Hematopoietic multipotent progenitor cell (in vitro differentiated cells): Measurements from ENCODE around the gene SMIM35. TPM values are rescaled to one million over a fixed set of nuclear protein-coding genes. Genes with fewer than 3 reads are reported as not detected.
A peak's percentile ranks its signal among the peaks of the same experiment; 100 is the strongest.

Experiments used
- DNase-seq, 3 donors: peaks; one replicate each; pipeline ENCODE4 v3.0.0-alpha.2; 2011 to 2015; ENCODE audit warnings: low read depth in 2 of 3, low spot score in 2 of 3
- total RNA-seq: library from RNA; depleted of rRNA; stranded (reverse); fragments of >200 nt; gene quantifications from one replicate; pipeline ENCODE4 v1.2.3, GENCODE V29; 2012

SMIM35 gene
- total RNA-seq = under 0.01 TPM

DNA sequence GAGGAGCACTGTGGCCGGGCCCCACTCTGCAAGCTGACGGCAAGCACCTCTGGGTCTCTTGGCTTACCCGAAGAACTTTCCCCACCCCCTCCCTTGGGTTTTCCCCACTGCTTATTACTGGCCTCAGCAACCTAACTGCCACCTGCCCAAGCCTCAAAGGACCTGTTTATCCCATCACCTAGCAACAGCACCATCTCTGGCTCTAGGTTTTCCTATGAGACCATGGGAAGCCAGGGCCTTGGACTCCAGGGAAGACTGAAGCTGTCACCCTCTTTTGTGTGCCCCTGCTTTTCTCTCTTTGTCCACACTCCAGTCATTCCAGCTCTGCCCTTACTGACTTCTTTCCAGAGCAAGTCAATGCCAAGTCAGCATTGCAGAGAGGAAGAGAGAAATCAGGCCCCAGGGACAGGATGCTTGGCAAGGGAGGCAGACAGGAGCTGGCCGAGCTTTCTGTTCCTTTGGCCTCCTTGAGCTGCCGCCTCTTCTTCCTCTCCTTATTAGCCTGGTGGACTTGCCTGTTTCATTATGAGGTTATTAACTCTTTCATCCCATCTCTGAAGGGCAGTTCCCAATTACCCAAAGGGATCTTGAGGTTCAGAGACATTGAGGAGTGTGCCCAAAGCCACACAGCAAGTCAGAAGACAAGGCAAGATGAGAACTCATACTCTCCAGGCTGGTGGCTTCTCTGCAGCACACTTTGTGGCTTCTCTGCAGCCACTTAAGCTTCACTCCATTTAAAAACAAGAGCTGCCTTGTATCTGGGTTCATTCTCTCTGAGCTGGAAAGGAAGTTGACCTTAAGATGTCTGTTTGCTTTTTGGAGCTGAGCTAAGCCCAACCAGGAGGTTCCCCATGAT is at the start of gene SMIM35:
TSS of gene SMIM35 (minus strand) at position 51 of the 856 bp plus-strand sequence. CDS start 206 bp downstream, outside the sequence.
- DNase-seq = no peak

DNA sequence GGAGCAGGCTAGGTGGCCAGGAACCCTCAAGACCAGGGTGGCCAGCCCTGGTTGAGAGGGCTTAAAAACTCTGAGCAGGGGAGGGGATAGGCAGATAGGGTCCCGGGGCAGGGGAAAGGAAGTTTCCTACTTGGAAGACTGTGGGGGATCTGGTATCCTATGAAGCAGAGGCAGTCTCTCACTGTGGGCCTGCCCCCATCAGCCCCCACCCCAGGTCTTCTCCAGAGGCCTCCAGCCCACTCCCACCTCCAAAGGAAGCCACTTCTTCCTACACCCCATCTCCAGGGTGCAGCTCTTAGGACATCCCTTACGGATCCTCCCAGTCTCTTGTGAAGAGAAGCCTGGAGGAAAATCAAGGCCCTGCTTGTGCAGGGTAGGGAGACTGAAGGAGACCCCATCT is 49.6 kb upstream of the SMIM35 start:
- DNase-seq = no peak

DNA sequence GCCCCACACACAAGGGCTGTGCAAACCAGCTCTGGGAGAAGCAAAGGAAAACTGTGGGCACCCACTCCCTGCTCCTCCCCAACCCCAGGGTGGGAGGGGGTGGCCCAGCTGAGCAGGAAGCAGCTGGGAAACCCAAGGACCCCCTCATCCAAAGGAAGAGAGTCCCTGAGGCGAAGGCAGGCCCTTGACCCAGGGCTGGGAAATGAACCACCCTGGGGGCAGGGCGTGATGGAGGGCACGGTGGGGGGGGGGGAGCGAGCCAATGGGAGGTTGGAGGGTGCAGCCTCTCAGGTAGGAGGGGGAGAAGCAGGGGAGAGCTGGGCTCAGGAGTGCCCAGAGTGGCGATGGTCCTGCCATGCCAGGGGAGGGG is 49.0 kb upstream of the SMIM35 start:
- no peak for DNase-seq

DNA sequence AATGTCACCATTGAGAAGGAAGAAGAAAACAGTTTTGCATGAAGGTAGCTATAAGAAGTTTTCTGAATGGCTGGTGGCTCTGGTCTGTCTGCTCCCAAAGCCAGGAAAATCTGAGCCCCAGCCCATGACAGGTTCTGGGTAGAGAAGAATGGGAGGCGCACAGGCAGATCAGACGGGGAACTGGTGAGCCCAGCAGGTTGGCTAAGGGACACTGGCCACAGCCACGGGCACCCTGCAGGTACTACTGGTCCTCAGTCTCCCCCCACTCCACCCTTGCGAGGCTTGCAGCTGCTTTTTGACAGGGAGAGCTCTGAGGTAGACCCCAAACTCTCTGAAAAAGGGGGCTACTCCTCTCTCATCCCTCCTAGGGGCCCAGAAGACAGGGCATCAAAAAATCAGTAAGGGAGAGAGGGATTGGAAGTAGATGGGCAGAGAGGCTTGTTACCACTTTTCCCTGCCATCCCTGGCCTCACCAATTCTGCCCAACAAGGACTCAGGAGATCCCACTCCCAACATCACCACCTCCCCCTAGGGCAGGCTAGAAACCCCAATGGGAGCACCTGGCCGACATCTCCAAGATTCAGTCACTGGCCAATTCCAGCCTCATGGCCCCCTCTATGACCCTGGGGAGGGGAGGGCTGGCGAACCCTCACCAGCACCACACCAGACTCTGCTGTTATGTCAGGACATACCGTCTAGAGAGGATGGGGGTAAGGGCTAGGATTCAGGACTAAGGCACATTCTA is 48.5 kb upstream of the SMIM35 start:
- DNase-seq = no peak

DNA sequence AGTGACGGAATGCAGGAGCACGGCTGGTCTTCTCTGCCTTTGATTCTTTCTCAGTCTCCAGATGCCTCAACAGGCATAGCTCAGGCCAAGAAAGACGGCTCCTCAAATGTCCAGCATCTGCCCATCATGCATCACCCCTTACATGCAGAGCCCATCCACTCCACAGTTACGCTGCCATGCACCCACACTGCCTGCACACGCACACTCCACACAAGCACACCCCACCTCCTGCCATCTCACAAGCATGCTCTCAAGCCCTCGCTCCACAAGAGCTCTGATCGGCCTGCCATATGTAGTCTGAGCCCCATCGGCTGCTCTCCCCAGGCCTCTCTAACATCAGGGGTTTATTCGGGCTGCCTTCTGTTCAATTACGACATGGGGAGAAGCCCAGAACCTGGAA is 47.1 kb upstream of the SMIM35 start:
- no peak for DNase-seq

DNA sequence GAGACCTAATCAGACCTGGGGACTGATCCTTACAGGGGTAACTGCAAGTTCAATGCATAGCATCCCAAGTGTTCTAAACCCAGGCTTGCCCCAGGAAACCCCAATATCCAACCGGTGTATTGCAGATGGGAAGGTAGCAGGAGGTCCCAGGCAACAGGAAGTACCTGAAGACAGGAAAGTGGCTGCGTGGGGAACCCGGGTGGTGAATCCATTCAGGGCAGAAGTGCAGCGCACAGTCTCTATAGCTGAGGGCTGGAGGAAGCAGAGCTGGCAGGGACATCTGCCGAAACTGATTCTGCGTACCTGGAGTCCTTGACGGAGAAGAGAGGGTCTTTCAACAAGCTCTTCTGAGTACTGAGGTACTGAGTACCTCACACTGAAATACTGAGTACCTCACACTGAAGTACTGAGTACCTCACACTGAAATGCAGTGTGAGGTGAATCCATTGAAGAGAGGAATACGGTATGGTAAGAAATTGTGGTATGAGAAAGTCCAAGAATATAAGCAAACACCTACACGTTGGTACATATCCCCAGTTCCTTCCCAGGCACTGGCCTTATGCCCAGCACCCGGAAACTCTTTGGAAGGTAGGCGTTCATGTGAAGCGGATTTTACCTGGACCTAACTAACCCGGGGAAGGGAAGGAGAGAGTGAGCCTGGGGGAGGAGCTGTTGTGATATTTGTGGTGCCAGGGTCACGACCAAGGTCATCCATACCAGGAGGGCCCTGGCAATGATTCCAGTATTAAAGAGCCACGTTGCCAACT is 45.8 kb upstream of the SMIM35 start:
- no peak for DNase-seq

DNA sequence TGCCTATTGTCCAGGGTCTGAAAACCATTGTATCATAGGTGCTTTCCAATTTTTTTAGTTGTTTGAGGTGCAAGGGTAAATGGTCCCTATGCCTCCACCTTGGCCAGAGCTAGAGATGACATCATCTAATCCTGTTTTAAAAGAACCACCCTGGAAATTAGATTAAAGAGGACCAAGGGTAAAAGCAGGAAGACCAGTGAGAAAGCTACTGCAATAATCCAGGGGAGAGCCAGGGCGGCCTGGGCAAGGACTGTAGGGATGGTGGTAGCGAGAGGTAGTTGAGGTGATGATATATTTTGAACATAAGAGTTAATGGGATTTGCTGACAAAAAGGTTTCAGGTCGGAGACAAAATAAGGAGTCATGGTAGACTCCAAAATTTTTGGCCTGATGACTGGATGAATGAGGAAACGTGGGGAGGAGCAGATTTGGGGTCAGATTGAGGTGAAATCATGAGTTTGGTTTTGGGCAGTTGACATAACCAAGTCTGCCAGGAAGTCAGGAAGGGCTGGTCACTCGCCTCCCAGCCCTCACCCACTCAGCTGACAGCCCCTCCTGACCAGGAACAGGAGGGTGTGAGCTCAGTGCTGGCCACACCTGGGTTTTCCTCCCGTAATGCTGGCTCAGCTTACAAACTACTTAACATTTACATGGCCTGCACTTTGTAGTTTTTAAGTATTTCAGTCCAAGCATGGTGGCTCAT is 42.9 kb upstream of the SMIM35 start:
- DNase-seq = no peak

DNA sequence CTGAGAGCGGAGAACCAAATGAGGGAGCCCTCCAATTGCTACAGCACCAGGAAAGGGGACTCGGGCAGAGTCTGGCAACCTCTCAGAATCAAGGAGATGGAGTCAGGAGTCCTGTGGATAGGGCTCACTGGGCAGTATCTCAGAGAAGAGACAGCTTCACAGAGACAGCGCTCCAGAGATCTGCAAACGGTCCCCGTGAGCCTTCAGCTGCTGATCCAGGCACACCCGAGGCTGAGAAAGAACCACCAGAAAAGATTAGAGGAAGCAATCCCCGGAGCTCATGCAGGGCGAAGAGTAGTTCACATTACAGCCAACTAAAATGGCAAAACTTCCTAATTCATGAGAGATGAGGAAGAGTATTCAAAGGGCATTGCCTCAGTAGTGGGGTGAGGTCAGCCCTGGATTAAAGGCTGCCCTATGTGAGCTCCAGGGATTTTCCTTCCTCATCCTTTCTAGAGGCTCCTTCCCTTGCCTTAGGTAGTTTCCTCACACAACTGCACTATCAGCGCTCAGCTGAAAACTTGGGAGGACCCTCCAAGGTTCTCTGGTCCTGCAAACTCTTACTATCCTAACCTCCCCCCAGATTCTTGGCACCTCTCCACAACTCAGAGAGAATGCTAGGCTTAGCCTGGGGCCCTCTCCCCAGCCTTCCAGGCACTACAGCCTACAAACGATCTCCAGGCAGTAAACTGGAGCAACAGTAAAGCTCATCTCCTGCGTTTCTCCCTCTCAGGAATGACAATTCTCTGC is 42.1 kb upstream of the SMIM35 start:
- DNase-seq = no peak

DNA sequence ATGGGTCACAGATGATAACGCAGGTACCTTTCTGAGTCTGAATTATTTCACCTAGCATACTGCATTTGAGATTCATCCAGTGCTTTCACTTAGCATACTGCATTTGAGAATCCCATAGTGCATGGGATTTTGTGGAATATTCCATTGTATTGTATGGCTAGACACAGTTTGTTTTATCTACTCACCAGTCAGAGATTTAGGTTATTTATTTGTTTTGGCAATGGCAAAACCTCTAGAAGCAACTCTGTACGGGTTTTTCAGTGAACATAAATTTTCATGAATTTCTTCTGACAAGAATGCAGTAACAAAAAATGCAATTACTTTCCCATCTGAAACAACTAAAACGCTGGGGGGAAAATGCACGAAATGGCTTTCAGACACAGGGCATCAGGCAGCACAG is 41.5 kb upstream of the SMIM35 start:
- no peak for DNase-seq

DNA sequence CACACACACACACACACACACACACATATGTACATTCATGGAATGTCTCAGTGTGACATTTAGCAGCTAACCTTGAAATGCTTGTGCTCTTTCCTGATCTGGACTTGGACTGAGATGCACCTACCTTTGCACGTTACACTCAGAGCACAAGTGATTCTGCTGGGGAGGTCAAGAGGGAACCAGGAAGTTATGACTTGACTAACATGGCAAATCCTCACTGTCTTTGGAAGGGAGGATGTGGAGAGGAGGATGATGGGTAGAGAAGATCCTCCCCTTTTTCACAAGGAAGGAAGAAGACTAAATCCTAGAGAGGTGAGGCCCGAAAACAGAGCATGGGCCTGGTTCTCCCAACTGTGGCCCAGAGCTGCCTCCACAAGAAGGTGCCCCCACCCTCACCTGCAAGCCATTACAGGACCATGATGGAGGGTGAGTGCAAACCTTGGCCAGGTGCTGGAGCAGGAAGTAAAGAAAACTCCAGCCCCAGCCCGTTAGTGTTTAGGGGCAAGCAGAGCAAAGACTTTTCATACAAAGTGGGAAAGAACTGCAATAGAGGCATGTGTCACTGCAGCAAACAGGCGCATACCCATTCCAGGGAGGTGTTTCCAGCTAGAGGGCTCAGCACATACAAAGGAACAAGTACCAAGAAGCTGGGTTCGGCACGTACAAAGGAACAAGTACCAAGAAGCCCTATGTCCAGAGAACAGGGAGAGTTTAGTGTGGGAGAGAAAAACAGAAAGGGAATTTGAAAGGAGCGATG is 39.5 kb upstream of the SMIM35 start:
- no peak for DNase-seq

DNA sequence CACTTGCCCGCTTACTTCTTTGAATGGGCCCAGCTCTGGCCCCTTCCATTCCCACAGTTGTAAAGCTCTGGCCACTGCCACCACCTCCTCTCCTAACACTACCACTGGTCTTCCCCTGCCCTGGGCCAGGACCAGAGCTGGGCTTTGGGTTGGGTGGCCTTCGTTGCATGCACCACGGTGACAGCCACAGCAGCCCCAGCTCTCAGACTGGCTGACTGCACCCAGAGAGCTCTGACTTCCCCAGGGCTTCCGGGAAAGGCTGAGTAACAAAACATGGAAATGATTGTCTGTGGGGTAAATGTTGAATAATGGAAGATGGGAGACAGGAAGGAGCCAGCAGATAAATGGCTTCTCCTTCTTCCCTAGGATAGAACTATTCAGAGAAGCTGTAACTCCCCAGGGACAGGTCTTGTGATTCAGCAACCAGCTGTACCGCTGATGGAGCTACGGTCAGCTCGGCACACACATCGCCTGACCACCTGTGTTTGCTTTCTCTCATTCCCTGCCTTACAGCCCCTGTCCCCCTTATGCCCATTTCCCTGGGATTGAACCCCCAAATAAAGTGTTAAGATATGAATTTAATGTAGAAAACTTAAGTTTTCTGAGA is 38.3 kb upstream of the SMIM35 start:
- no peak for DNase-seq

DNA sequence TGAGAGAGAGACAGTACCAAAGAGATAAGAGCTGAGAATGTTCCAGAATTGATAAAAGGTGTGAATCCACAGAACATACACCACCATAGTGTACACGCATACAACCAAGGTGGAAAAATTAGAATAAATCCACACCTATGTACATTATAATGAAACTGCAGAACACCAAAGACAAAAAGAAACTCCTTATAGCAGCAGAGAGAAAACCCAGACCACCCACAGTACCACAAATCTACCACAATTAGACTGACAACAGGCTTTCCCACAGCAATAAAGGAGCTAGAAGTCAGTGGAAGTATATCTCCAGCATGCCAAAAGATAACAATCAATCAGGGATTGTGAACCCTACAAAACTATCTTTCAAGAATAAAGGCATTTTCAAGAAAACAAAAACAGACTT is 34.0 kb upstream of the SMIM35 start:
- no peak for DNase-seq

DNA sequence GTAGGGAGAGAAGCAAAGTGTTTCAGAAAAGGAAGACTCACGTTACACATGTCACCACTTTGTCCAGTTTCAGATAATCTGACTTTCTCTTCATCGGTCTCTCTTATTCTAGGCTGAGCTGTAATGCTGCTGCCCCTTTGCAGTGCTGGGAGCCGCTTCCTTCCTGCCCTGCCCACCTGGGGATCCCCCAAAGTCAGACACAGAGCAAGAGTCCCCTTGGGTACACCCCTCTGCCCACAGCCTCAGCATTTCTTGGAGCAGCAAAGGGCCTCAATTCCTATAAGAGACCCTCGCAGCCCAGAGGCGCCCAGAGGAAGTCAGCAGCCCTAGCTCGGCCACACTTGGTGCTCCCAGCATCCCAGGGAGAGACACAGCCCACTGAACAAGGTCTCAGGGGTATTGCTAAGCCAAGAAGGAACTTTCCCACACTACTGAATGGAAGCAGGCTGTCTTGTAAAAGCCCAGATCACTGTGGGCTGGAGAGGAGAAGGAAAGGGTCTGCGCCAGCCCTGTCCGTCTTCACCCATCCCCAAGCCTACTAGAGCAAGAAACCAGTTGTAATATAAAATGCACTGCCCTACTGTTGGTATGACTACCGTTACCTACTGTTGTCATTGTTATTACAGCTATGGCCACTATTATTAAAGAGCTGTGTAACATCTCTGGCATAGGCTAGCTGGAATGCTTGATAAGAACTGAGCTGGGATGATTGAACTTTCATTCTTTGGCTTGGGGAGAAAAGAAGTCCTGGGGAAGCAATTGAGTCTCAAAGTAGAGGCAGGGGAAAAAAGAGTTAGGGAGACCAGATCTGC is 31.2 kb upstream of the SMIM35 start:
- DNase-seq = no peak

DNA sequence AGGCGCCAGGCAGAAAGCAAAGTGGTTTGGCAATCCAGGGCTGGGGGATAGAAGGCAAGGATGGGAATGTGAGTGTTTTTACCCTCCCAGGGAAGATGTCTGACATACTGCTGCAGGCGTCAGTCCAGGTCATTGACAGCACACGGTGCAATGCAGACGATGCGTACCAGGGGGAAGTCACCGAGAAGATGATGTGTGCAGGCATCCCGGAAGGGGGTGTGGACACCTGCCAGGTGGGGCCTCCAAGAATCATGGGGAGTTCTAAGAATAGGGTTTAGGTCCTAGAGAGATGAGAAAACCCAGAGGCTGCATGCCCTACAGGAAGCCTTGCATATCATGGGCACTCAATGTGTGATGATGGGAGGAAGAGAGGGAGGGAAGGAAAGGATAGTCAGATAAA is 28.3 kb upstream of the SMIM35 start:
- DNase-seq = no peak

DNA sequence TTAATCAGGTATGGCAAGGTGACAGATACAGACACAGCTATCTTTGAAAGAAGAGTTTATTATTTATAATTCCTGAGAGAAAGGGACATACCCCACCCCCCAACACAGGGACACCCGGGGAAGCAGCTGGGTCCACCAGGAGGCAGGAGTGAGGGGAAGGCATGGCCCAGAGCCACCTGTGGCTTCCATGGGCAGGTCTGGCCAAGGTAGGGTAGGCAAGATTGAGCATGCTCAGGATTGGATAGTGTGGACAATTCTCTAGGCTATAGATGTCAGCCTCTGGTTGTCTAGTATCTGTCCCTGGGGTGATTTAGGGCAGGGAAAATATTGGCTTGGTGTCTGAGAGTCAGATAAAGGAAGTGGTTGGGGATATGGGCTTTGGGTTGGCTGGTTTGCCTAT is 27.5 kb upstream of the SMIM35 start:
- DNase-seq = peak in 1 of 3 donors; percentile 7

DNA sequence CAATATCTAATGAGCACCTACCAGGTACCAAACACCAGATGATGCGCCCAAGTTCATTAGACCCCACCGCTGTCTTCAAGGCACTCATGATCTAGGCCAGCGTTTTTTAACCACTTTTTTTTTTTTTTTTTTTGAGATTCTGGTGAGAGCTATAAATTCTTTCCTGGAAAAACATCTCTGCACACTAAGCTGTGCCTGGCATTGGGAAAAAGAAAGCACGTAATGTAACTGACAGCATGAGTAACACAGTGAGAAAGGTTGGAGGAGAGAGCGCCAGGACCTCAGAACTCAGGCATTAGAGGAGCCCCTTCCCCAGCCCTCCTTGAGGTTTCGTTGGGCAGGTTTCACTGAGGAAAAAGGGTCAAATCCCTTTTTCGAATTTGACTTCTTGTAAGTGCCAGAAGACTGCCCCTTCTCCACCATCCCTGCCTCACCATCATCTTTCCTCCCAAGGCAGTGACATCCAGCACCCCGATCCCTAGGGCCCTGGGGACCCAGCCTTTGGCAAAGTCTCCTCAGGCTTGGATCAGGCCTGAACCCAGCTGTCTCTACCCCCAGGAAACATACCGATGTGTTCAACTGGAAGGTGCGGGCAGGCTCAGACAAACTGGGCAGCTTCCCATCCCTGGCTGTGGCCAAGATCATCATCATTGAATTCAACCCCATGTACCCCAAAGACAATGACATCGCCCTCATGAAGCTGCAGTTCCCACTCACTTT is 26.1 kb upstream of the SMIM35 start:
- no peak for DNase-seq

DNA sequence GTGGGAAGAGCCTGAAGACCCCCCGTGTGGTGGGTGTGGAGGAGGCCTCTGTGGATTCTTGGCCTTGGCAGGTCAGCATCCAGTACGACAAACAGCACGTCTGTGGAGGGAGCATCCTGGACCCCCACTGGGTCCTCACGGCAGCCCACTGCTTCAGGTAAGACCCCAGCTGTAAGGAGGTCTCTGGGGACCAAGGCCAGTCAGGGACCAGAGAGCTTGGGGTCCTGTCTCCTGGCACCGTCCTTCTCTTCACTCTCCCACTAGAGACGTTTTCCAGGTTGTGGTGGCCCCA is 24.9 kb upstream of the SMIM35 start:
- DNase-seq = no peak
